Endothelial cell of umbilical vein (primary cell): Measurements from ENCODE around the gene AZGP1. TPM values are rescaled to one million over a fixed set of nuclear protein-coding genes. Genes with fewer than 3 reads are reported as not detected.

Source experiments
- BruUV-seq: library from RNA; stranded (reverse); fragments of 400-500 nt; replicated peaks from 2 replicates; lab custom pipeline; 2021; lab: Mats Ljungman, UMichigan
- CTCF ChIA-PET: fragments of 300-600, 350-600 bp; sonication (Branson Sonifier 250); formaldehyde crosslinking; loops from one replicate; lab custom pipeline; 2021; ENCODE audit warnings: antibody characterized with exemption, inconsistent platforms; lab: Charles Lee
- POLR2A ChIA-PET: fragments of 300-600, 350-600 bp; sonication (Branson Sonifier 250); formaldehyde crosslinking; loops from one replicate; lab custom pipeline; 2021; ENCODE audit warnings: antibody characterized with exemption, inconsistent platforms; lab: Charles Lee
- DNase-seq: peaks from one replicate; pipeline ENCODE4 v3.0.0-alpha.2; 2011; ENCODE audit warnings: low read depth, low spot score
- FAIRE-seq: peaks from 2 replicates; lab custom pipeline; 2011; peaks lifted over from hg19 to GRCh38; lab: Jason Lieb, UNC
- H2AFZ ChIP-seq: 2 replicates; pipeline ENCODE4 v1.6.0; 2012; ENCODE audit warnings: low read depth, low read length, control low read depth, inconsistent platforms
- H3K27ac ChIP-seq: 2 replicates; pipeline ENCODE4 v1.5.1; 2011; ENCODE audit warnings: low read depth, mild to moderate bottlenecking, control low read depth, low read length, moderate library complexity; ENCODE audit not compliant: insufficient read depth
- H3K27me3 ChIP-seq, 2 experiments: 2 replicates each; pipeline versions ENCODE4 v1.6.0 to v1.6.1; 2011; ENCODE audit warnings: low read length in 2 of 2, mixed read lengths in 1 of 2; ENCODE audit not compliant: control insufficient read depth in 2 of 2, insufficient read depth in 2 of 2
- H3K36me3 ChIP-seq, 2 experiments: 2 replicates in 1 of 2; 3 replicates in 1 of 2; pipeline ENCODE4 v1.5.1; 2011; ENCODE audit warnings: low read length in 2 of 2, mild to moderate bottlenecking in 1 of 2, moderate library complexity in 1 of 2; ENCODE audit not compliant: control insufficient read depth in 2 of 2, insufficient read depth in 2 of 2; ENCODE audit errors: extremely low read depth in 1 of 2
- H3K4me1 ChIP-seq: 3 replicates; pipeline ENCODE4 v1.5.1; 2011; ENCODE audit warnings: mild to moderate bottlenecking, low read length; ENCODE audit not compliant: control insufficient read depth, insufficient read depth; ENCODE audit errors: extremely low read depth
- H3K4me2 ChIP-seq: 2 replicates; pipeline ENCODE4 v1.6.1; 2011; ENCODE audit warnings: low read length, control low read depth, mixed read lengths; ENCODE audit not compliant: insufficient read depth
- H3K4me3 ChIP-seq, 3 experiments: fragments of 200-600 bp in 1 of 3; sonication (generic), shearing (Covaris generic) in 1 of 3; replicated peaks in 1 of 3; 2 replicates each; pipeline ENCODE4 v1.5.1; 2011 to 2016; ENCODE audit warnings: control low read depth in 3 of 3, low read length in 3 of 3, mild to moderate bottlenecking in 2 of 3, inconsistent platforms in 1 of 3, low read depth in 1 of 3, moderate library complexity in 1 of 3; ENCODE audit not compliant: insufficient read depth in 1 of 3
- H3K79me2 ChIP-seq: 2 replicates; pipeline ENCODE4 v1.6.0; 2012; ENCODE audit warnings: low read length, inconsistent platforms; ENCODE audit not compliant: control insufficient read depth, insufficient read depth
- H3K9ac ChIP-seq: replicated peaks from 2 replicates; pipeline ENCODE3; 2011; ENCODE audit warnings: low read length, control low read depth; ENCODE audit not compliant: insufficient read depth; ENCODE audit errors: extremely low read depth
- H3K9me1 ChIP-seq: replicated peaks from 3 replicates; pipeline ENCODE4 v1.6.0; 2011; ENCODE audit warnings: mild to moderate bottlenecking, low read length; ENCODE audit not compliant: control insufficient read depth, insufficient read depth; ENCODE audit errors: extremely low read depth
- H3K9me3 ChIP-seq: replicated peaks from 2 replicates; pipeline ENCODE4 v1.5.1; 2012; ENCODE audit warnings: low read length, inconsistent platforms; ENCODE audit not compliant: control insufficient read depth, insufficient read depth
- H4K20me1 ChIP-seq: replicated peaks from 2 replicates; pipeline ENCODE3; 2011; ENCODE audit warnings: mild to moderate bottlenecking, low read length; ENCODE audit not compliant: control insufficient read depth, insufficient read depth; ENCODE audit errors: extremely low read depth
- EZH2 ChIP-seq: IDR thresholded peaks from 2 replicates; pipeline ENCODE4 v1.6.1; 2012; ENCODE audit warnings: borderline replicate concordance, low read depth, mild to moderate bottlenecking, moderate library complexity, low read length, inconsistent platforms; ENCODE audit not compliant: severe bottlenecking
- FOS ChIP-seq: IDR thresholded peaks from 2 replicates; pipeline ENCODE4 v1.6.1; 2011; ENCODE audit warnings: mild to moderate bottlenecking, low read length, moderate library complexity, borderline replicate concordance; ENCODE audit not compliant: insufficient read depth
- GATA2 ChIP-seq: IDR thresholded peaks from 2 replicates; pipeline ENCODE4 v1.7.0; 2011; ENCODE audit warnings: low read depth, mild to moderate bottlenecking, moderate library complexity, mixed read lengths, low read length; ENCODE audit not compliant: insufficient read length, insufficient read depth
- JUN ChIP-seq: IDR thresholded peaks from 2 replicates; pipeline ENCODE4 v1.6.1; 2011; ENCODE audit warnings: borderline replicate concordance, low read depth; ENCODE audit not compliant: insufficient read length, insufficient read depth
- MYC ChIP-seq: IDR thresholded peaks from one replicate; pipeline ENCODE4 v1.6.1; 2011; ENCODE audit warnings: mild to moderate bottlenecking, low read depth, low read length
- POLR2A ChIP-seq: IDR thresholded peaks from 2 replicates; pipeline ENCODE4 v1.6.1; 2012; ENCODE audit warnings: low read depth, mild to moderate bottlenecking, control low read depth, low read length
- POLR2AphosphoS5 ChIP-seq: IDR thresholded peaks from 2 replicates; pipeline ENCODE4 v1.6.1; 2012; ENCODE audit warnings: low read depth, mild to moderate bottlenecking, control low read depth, low read length, moderate library complexity; ENCODE audit not compliant: insufficient read depth
- dilution Hi-C: fragments of 300-500 bp; cut with MboI; formaldehyde crosslinking; loops from one replicate; pipeline ENCODE4 v1.15.0; 2019; ENCODE audit warnings: low sequenced_read_pairs; ENCODE audit not compliant: extremely low pct_ligation_motif_present
- intact Hi-C: fragments of 100-400 bp; cut with micrococcal nuclease; formaldehyde crosslinking; loops from one replicate; pipeline ENCODE4 v1.10.0; 2022
- polyA plus RNA-seq, 4 experiments: library from polyadenylated mRNA; depleted of rRNA in 3 of 4; stranded (reverse) in 3 of 4; unstranded in 1 of 4; fragments of >200 nt; gene quantifications; 2 replicates each; pipeline versions ENCODE4 v1.2.1 to v1.2.3, GENCODE V29; 2011 to 2012; ENCODE audit warnings: missing spikeins in 1 of 4
- total RNA-seq: library from RNA; stranded (reverse); gene quantifications from 2 replicates; pipeline ENCODE4 v1.2.3, GENCODE V29; 2021
- TF ChIP-seq, protein P1 (sequence below): IDR thresholded peaks from 2 replicates; pipeline ENCODE4 v1.6.1; 2011; ENCODE audit not compliant: insufficient read depth, insufficient read length
- TF ChIP-seq, protein P2 (sequence below), 2 donors: IDR thresholded peaks; 1 replicate in 1 of 2; 2 replicates in 1 of 2; pipeline ENCODE4 v1.5.1; 2011; ENCODE audit warnings: low read length in 2 of 2, mild to moderate bottlenecking in 2 of 2, moderate library complexity in 2 of 2, control low read depth in 1 of 2, inconsistent platforms in 1 of 2, low read depth in 1 of 2; ENCODE audit not compliant: insufficient read depth in 1 of 2; ENCODE audit errors: extremely low read depth in 1 of 2

Gene AZGP1
- total and polyA plus RNA-seq, 2 donors (not counting 3 experiments of a cell fraction or from before 2014, with no cell fraction given) = not detected

DNA sequence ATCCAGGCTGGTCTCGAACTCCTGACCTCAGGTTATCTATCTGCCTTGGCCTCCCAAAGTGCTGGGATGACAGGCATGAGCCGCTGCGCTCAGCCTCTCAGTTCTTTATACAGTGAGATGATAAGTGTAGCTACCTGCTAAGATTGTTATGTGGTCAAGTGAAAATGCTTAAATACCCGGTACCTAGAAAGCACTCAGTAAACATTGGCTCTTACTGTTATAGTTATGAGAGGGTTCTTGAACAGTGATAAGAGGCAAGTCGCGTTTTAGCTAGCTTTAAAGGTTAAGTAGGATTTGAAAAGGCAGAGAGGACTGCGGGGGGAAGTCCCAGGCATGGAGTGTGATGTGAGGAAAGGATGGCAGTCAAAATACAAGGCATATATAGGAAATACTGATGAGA lies 44.1 kb upstream of the AZGP1 start:
- no peaks in the 10 kb centered on the region for H3K27me3 ChIP-seq
- FAIRE-seq (no peak), DNase-seq (no peak)
- no peak overlapping the region for H3K4me2 ChIP-seq
- H3K4me3 ChIP-seq = no peak overlapping the region
- no peak overlapping the region for H3K27ac ChIP-seq
- H3K9me3 ChIP-seq = no peaks in the 10 kb centered on the region
- H4K20me1 ChIP-seq = no peaks in the 10 kb centered on the region
- CTCF ChIA-PET = interaction anchor here (2.3 kb wide), 1 partner anchor 26 kb away, joined by 11 read pairs; no protein-coding TSS in a partner anchor
- dilution Hi-C loops = no loop called here
- POLR2A ChIA-PET = no interaction called here
- no peaks in the 10 kb centered on the region for H3K9me1 ChIP-seq
- H3K9ac ChIP-seq = no peak overlapping the region
- H2AFZ ChIP-seq = no peak overlapping the region
- TF ChIP-seq EZH2 (no peak), POLR2A (no peak), JUN (no peak), MYC (no peak), FOS (no peak), GATA2 (no peak), POLR2AphosphoS5 (no peak)
- TF ChIP-seq, protein P1, sequence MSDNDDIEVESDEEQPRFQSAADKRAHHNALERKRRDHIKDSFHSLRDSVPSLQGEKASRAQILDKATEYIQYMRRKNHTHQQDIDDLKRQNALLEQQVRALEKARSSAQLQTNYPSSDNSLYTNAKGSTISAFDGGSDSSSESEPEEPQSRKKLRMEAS = no peak
- TF ChIP-seq, protein P2, sequence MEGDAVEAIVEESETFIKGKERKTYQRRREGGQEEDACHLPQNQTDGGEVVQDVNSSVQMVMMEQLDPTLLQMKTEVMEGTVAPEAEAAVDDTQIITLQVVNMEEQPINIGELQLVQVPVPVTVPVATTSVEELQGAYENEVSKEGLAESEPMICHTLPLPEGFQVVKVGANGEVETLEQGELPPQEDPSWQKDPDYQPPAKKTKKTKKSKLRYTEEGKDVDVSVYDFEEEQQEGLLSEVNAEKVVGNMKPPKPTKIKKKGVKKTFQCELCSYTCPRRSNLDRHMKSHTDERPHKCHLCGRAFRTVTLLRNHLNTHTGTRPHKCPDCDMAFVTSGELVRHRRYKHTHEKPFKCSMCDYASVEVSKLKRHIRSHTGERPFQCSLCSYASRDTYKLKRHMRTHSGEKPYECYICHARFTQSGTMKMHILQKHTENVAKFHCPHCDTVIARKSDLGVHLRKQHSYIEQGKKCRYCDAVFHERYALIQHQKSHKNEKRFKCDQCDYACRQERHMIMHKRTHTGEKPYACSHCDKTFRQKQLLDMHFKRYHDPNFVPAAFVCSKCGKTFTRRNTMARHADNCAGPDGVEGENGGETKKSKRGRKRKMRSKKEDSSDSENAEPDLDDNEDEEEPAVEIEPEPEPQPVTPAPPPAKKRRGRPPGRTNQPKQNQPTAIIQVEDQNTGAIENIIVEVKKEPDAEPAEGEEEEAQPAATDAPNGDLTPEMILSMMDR (IDR thresholded peaks at IDR 0.05; ENCODE audit: extremely low read depth in 1 of 2, insufficient read depth in 1 of 2, low read depth in 1 of 2, low read length in 2 of 2) = no peak
- intact Hi-C loops = no loop called here
- BruUV-seq = no TSS peak
- H3K4me1 ChIP-seq = peaks cover 12% of the 10 kb centered on the region
- peaks cover 51% of the 10 kb centered on the region for H3K79me2 ChIP-seq
- peaks cover 7 to 15% of the 10 kb centered on the region in 2 experiments for H3K36me3 ChIP-seq
